GM10847 (cell line): ENCODE results near the gene KCNN3.

Source experiments
- POLR2A ChIP-seq: IDR thresholded peaks from 2 replicates; pipeline ENCODE4 v1.6.1; 2011; ENCODE audit not compliant: insufficient read length; ENCODE audit errors: extremely low read depth

The KCNN3 gene

DNA sequence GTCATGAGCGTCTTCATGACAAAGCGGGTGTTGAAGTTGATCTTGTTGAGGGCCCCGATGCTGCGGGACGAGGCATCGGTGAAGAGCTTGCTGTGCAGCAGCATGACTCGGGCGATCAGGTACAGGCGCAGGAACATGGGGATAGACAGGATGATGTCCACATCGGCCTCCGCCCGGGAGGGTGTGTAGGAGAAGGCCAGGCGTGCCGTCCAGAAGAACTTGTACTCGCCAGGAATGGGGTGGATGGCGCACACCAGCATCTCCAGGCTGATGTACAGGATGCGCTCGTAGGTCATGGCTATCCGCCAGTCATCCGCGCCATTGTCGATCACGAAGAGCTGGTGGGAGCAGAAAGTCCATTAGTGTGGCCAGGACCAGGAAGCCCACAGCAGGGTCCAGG, 98.0 kb downstream of the KCNN3 start:
- no peak for TF ChIP-seq POLR2A

DNA sequence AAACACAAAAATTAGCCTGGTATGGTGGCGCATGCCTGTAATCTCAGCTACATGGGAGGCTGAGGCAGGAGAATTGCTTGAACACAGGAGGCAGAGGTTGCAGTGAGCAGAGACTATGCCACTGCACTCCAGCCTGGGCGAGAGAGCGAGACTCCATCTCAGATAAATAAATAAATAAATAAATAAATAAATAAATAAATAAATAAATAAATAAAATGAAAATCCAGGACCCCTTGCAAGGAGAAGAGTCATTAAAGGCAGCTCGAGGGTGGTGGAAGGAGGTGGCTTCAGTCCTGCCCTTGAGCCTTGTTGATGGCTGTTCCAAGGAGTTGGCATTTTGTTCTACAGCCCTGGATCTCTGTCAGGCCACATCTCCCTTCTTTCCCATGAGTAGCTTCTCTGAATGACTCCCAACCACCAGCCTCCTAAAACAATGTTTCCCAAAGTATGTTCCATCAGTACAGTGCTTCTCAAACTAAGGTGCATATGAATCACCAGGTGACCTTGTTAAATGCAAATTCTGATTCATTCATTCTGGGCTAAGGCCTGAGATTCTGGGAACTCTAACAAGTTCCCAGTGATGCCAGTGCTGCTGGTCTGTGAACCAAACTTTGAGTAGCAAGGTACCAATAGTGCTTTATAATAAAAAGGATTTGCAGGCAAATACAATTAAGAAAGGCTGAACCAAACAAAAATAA, 99.0 kb downstream of the KCNN3 start:
- TF ChIP-seq POLR2A, result no peak

DNA sequence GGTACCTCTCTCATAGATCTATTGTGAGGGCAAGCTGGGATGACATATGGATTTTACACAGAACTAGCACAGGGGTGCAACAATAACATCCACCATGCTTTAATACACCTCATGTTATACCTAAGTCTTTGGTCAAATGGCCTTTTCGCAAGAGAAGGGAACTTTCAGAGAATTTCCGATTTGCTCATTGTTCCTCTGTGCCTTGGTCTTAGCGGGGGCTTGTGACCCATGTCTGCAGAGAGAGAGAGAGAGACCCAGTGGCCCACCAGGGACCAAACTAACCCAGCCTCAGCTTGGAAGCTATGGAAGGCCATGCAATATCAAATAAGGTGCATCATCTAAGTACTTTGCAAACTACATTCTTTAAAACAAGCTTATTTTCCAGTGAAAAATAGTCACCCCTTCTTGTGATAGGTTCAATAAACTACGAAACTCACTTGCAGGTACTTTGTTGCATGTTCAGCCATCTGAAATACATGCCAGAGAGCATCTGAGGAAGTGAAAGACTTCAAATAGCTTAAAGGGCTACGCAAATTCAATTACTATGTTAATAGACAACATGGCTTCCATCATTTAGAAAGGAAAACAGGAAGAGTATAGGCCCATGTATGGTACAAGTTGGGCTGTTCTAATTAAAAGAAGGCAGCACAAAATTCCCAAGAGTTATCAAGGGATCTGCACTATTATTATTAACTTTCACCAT, 100.7 kb downstream of the KCNN3 start:
- no peak for TF ChIP-seq POLR2A

GRCh38 chr1:154768456-154769125, 101.5 kb downstream of the KCNN3 start:
- no peak for TF ChIP-seq POLR2A

DNA sequence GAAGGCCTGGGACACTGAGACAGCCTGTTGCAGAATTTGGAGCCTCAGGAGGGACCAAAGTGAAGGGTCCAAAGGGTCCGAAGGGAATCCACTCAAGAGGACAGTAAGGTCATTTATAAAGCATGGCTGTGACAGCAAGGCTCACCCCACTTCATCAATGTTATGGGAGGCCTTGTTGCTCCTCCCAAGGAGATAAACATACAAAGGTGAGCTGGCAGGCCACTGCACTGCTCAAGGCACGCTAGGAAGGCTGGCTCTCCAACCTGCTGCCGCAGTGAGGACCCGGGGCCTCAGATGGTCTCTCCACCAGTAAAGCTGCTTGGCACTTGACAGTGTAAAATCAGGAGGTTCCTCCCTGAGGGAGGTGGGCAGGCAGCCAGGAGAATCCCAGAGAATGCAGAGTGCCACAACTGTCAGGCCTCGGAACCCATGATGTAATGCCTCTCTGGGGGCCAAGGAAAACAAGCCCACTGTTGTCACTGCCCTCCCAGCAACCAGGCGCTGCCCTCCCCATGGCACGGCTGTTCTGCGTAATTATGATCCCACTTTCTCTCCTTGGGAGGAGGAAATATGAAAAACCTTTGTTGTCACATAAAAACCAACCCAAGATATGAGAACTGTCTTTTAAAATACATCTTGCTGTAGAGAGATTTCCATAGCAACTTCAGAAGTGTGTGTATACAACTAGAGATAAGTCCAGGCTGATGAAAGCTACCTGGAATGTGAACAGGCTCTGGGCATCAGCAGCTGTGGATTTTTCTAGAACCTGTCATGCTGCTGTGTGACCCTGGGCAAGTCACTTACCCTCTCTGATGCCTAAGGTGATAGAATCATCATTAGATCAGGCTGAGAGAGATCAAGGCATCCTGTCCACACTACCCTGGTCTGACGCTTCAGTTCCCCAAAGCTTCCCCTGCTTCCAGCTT, 102.5 kb downstream of the KCNN3 start:
- no peak for TF ChIP-seq POLR2A

- no peak for TF ChIP-seq POLR2A
Measured at GRCh38 chr1:154765970-154766369, 104.1 kb downstream of the KCNN3 start.

DNA sequence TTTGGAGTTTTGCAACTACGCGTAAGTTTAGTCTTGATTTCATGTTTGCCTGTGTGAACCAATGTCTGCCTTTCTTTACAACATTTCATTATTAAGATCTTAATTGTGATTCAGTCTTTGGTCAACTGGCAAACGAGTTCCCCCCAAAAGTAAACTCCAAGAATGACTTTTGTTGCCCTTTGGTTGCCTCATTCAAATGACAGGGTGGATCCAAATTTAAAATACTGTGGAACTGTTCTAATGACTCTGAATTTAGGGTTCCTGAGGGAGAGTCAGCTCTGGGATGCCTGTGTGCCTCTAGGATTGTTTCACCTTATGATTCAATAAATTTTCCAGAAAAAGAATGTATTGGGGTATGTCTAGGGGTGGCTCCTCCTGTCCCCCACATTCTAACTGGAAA, 105.3 kb downstream of the KCNN3 start:
- TF ChIP-seq POLR2A, result no peak

GRCh38 chr1:154764181-154764580, 105.9 kb downstream of the KCNN3 start:
- TF ChIP-seq POLR2A, result no peak

DNA sequence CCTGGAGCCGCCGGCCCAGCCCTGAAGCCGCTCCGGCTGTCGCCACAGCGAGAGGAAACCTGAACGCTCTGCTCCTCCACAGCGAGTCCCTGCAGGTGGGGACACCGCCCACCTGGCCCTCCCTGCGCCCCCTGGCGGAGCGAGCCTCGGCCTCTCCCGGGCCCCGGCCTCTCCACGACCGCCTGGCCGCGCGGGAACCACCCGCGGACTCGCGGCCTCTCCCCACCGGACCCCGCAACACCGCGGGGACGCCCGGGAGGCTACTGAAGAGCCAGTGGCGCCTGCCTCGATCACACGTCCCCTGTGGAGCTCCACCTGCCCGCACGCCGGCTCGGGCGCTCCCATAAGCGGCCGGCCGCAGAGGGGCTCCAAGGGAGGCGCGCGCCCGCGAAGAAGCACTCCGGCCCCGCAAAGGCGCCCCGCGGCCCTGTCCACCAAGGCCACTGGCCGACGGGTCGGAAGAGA, 109.6 kb downstream of the KCNN3 start:
- TF ChIP-seq POLR2A, result no peak

- TF ChIP-seq POLR2A, result no peak
Measured at GRCh38 chr1:154759793-154760192, 110.3 kb downstream of the KCNN3 start.

GRCh38 chr1:154759196-154759595, 110.9 kb downstream of the KCNN3 start:
- no peak for TF ChIP-seq POLR2A

GRCh38 chr1:154758346-154758745, 111.7 kb downstream of the KCNN3 start:
- TF ChIP-seq POLR2A, result no peak

DNA sequence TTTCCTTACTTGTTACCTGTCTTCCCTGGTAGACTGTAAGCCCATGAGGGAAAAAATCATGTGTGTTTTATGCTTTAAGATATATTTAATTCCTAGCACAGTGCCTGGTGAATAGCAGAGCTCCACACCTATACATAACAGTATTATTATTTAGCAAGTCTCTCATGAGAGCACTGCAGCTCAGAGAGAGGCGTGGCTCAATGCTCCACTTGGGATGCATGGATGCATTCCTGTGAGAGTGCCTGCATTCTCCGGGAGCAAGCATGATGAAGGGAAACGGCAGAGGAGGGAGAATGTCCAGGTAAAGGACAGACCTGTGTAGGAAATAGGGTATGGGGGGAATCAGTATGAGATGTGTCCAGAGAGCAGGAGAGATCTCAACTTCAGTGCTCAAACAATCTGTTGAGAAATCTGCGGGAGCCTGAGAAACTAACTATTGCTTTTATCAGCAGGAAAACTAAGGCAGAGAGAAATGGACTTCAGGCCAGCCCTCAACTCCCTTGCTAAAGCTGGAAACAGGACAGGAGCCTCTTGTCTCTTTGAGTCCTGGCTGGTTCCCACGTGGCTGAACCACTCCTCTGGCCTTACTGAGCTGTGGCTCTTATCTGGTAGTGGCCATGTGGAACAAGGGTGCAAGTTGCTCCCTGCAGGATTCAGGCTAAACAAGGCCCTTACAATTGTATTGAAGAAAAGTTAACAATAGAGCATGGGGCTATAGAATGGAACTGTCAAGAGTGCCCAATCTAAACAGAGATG, 113.1 kb downstream of the KCNN3 start:
- no peak for TF ChIP-seq POLR2A
